DMS 273 treated with DMSO at 0.1 percent for 48 hours (cell line): ENCODE data around the gene PTGES.

ENCODE experiments used
- DNase-seq: peaks from one replicate; lab custom pipeline; 2025; lab: John Stamatoyannopoulos, UW

PTGES gene

DNA sequence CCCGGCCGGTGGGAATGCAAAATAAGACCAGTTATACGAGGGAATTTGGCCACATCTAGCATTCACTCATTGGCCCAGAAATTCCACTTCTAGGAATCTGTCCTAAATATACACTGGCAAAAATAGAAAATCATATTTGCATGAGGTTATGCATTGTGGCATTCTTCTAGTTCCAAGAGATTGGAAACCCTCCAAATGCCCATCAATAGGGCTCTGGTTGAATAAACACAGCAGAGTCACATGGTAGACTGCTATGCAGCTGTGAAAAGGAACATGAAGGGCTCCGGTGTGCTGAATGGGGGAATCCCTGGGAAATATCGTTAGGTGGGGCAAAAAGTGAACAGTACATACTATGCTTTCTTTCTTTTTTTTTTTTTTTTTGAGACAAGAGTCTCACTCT is 36.8 kb downstream of the PTGES start:
- no peak for DNase-seq

DNA sequence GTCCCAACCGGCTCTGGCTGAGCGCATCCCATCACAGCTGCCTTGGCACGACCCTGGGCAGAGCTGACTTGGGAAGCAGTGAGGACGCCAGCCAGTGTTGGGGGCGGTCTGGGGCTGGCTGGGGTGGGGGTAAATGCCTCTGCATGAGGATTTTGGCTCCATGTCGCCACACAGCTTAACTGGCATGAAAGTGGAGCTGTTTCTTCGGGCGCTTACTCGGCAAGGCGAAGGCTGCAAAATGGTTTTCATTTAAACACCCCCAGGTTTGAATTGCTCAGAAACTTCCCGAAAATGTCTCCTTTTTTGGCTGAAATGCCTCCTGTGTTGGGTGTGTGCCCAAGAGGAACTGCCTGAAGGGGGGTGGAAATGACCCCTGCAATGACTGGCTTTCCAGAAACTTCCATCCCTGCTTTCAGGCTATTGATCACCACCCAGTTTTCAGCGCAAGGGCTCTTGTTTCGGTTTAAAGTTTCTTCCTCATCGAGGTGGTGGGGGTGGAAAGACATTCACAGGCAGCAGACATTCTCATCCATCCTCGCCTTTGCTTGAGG is 38.3 kb downstream of the PTGES start:
- no peak for DNase-seq

DNA sequence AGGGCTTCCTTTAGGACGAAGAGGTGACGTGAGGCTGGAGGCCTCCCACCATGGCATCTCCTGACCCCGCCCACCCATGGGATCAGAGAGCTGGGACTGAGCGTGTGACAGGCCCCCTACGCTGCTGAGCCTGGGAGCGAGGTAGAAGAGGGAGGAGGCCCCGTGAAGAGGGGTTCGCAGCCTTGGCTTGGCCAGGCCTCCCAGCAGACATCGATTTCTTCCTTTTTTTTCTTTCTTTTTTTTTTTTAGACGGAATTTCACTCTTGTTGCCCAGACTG is 39.5 kb downstream of the PTGES start:
- no peak for DNase-seq

DNA sequence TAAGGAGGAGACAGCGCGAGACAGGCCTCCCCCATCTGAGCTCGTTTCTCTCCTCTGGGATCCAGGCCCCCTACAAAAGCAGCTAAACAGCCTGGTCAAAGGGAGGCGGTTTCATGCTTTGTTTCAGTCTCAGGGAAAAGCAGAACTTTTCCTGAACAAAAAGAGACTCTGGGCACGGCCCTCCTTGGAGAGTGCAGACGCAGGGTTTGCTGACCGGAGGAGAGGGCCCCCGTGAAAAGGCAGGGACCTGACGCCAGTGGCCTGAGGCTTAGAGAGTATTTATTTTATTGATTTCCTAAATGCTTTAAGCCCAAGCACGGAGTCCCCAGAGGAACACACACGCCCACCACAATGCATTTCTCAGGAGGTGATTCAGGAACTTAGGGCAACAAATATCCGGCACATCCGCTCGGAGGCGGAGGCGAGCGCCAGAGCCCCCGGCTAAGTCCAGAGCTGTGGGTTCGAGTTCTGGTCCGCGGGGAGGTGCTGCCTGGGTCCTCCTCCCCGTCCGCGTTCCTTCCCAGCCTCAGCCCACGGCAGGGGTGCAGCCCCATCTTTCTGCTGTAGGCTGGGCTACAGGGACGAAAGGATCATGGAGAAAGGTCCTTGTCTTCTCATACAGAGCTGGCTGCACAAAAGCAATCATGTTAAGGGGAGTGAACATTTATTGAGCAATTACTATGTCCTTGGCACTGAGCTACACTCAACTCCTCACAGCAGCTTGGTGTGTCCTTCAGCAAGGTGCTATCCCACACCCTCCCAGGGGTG is 40.0 kb downstream of the PTGES start:
- no peak for DNase-seq

DNA sequence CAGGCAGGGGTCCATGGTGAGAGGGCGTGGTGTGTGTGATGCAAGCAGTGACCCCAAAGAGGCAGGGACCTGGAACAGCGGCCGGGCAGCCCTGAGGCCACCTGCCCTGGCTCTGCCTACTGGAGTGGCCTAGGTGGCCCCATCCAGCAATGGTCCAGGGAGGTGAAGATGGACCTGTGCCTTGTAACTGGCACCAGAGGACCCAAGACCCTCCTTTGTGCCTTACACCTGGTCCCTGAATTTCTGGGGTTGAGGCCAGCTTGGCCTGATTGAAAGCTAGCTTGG is 42.7 kb downstream of the PTGES start:
- no peak for DNase-seq

DNA sequence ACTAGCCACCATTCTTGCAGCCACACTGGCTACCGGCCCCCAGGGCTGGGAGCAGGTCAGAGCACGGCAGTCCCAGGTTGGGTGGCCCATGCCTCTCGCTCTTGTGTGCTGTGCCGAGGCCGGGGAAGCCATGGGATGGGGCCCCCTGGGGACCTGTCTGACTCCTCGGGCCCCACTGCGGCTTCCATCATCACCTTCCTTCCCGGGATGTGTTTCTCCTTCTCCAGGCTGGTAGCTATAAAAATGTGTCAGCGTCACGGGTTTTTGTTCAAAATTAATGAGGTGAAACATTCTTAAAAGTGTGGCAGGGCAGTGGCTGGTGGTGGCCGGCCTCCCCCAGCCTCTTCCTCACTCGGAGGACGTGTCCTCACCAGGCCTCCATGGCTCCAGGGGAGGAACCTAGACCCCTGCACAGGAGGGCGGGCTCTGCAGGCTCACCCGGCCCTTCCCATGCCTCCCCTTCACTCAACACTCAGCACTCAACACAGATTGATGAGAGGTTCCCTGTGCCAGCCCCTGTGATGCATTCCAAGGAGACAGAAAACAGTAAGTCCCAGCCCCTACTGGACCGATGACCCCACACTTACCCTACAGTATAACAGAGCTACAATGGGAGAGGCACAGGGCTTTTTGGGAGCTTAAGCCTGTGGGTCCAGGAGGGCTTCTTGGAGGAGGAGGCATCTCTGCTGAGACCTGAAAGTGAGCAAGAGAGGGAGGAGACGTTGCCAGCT is 43.2 kb downstream of the PTGES start:
- DNase-seq, result no peak

DNA sequence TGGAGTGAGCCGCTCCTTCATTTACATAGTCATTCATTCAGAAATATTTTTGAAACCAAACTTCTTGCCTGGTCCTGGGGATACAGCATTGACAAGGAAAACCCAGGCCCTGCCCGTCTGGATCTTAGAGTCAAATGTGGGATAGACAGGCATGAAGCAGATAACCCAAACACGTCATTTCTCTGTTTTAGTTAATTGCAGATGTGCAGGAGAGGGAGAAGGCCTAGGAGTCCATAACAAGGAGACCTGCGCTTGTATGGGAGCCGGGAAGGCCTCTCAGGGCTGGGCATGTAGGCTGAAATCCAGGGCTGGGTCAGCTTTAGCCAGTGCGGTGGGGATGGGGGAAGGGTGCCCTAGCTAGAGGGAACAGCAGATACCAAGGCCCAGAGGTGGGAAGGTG is 44.0 kb downstream of the PTGES start:
- no peak for DNase-seq

DNA sequence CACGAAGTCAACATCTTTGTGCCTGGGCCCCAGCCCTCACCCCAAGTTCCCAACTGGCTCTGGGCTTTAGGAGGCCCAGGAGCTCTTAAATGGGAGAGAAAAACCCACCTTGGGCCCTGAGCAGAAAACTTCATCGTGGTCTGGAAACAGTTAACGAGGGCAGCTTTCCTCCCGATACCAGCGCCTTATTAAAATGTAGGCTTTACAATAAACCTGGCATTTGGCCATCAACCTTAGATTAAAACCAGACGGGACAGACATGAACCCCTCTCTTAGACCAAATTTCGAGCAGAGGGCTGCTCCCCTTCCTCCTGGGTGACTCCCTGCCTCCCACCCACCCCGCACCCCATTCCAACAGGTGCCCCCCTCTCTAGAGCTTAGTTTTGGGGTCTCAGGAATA is 48.0 kb downstream of the PTGES start:
- DNase-seq, result no peak

DNA sequence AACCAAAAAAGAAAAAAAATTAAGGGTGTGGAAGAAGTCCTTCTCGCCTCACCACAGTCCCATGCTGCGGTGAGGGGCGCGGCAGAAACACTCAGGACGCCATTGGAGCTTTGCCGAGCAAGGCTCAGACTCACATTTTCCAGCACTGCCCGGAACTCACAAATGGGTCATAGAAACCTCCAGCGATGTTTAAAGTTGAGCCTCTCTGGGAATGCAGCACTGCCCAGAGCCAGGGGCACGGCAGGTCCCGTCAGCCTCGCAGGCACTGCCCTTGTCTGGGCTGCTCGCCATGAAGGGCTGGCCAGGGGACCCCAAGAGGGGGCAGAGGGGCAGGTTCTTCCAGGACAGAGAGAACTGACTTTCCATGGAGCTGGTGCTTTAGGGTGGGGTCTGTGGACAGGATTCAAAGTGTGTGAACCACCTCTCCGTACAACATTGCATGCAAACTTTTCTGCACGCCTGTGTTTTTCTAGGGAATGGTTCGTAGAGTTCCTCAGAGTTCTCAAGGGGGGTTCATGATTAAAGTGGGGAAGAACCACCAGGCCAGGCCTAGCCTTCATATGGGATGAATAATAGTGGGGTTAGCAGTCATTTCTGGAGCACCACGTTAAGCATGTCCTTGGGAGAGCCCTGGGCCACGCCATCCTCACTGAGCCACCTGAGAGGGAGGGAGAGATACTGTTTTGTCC is 49.0 kb downstream of the PTGES start:
- no peak for DNase-seq

DNA sequence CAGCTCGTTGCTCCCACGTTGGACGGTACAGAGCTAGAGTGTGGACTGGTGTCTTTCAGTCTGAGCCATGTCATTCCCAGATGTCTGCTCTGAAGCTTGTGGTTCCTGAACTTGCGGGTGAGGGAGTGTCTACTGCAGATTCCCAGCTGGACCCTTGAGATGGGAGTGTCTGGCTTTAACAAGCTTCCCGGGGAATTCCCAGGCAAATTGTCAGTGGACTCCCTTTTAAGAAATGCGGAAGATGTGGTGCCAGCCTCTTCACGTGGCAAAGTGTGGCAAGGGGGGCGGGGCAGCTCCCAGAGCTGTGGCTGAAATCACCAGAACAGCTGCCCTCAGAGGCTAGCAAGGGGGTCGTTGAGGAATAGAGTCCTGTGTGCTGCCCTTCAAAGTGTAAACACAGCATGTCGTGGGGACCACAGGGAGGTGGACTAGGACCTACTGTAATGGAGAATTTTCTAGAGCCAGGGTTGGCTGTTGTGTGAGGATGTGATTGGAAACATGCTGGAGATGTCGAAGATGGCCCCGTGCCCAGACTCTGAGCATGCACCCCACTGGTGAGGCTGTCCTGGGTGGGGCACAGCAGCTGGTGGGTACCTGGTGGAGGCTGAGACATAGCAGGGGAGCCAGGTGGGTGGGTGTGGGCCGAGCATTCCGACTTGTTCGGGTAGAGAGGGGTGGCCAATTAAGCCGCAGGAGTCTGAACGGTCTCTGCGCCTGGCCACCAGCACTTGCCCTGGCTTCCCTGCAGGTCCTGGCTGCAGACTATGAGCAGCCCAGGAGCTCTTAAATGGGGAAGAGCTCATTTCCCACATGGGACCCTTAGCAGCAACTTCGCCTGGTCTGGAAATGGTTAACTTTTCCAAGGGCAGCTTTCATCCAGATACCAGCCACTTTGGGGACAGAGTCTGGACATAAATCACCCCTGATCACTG is 50.0 kb downstream of the PTGES start:
- DNase-seq, result no peak

DNA sequence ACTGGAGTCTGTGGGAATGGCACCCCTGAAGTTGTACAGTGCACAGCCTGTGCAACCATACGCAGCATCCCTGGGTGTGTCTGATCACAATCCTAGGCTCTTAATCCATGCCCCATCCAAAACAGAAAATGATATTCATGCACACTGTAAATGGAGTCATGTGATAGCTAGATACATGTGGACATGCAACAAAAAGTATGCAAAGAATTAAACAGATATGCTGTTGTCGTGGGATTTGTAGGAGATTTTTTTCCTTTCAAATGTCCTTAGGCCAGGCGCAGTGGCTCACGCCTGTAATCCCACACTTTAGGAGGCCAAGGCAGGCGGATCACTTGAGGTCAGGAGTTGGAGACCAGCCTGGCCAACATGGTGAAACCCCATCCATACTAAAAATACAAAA is 51.3 kb downstream of the PTGES start:
- no peak for DNase-seq

DNA sequence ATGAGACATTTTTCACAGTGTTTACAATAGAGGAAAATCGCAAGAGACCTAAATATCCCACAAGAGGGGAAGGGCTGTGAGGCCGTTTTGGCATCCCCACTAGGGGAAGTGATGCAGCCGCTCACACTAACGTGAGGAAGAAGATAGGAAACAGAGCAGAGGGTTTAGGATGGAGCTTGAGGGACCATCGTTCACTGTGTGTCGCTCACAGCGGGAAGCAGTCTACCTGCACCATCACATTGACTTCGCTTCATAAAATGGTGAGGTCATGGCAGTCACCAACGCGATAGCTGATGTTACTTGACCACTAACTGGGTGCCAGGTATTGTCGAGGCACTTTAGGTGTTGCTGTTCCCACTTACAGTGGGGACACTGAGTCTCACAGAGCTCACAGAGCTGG is 51.8 kb downstream of the PTGES start:
- no peak for DNase-seq

DNA sequence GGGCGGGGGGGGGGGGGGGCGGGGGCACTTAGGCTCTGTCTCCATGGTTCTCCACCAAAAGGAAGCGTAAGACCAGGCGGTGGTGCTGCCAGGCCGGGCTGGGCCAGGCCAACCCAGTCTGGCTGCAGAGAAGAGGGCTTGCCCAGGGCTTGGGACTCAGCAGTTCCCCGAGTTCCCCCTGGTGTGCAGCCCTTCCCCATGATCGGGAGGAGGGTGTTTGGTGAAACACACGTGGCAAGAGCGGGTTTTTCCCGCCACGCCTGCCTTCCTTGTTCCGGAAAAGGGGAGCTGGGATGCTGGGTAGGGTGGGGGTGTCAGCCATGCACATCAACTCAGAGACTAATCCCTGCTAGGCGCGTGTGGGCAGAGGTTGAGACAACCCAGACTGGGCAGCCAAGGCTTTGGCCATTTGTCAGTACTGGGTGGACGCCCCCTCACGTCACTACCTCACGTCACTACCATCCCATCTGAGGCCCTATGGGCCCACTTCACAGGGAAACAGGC is 54.5 kb downstream of the PTGES start:
- no peak for DNase-seq

DNA sequence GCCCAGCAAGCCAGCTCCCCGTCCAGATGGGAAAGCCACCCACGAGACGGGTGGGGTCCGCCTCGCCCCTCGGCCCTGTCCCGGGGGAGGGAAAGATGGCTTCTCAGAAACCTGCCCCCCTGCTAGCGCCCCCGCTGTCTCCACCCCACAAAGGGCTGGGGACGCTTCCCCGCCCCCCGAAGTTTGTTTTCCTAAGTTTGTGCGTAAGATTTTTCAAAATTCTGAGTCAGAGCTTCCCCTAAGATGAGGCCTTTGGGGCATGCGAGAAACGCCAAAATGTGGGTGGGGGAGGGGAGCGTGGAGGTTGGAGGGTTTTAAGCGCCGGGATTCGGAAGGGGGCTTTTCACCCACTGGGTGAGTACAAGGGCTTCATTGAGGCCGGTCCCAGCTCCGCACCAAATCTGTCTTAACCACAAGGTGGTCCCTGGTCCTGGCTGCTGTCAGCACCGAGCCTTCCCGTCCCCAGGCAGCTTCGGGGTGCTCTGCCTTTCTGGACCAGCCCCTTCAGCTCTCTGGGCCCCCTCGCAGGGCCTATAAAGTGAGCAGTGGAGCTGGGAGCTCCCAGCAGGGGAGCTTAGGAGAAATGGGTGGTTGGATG is 55.1 kb downstream of the PTGES start:
- no peak for DNase-seq

DNA sequence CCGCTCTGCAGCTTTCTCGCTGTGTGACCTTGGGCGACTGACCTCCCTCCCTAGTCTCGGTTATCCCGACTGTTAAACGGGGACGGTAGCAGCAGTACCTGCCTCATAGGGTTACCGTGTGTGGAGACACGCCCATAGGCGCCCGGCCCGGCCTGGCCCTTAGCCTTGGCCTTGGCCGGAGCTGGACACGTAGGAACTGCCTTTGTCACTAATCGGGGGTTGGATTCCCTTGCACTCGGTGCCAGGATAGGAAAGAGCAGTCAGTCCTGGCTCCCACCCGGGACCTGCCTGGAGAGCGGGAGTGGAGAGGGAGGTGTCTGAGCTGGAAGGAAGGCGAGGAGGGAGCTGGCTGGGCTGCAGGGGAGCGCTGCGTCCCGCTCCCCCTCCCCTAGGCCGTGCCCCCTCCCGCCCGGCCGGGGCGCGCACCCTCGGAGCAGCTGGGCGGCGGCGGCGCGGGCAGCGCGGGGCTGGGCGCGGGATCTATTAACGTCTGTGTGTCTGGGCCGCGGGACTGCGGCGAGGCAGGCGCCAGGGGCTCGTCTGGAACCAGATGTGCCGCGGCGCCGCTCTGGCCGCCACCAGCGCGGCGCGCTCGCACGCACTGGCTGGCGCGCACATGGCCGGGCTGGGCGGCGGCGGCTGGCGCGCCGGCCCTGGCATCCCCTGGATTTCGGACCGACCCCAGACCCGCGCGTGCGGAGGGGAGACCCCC is 55.7 kb downstream of the PTGES start:
- DNase-seq, result no peak

DNA sequence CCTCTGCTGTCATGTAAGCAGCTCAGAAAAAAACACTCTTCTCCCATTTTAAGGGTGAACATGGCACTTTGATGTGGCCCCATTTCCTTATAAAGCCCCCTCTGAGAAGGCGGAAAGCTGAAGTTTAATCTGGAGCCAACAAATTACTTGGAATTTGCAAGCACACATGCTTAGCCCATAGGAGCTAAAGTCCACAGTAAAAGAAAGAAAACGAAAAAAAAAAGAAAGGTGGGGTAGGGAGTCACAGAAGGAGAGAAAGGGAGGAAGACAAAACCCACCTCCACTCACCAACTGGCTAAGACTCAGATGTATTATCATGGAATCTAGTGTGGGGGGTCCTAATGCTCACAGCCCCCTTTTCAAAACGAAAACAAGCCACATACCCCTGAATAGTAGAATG is 57.0 kb downstream of the PTGES start:
- no peak for DNase-seq

DNA sequence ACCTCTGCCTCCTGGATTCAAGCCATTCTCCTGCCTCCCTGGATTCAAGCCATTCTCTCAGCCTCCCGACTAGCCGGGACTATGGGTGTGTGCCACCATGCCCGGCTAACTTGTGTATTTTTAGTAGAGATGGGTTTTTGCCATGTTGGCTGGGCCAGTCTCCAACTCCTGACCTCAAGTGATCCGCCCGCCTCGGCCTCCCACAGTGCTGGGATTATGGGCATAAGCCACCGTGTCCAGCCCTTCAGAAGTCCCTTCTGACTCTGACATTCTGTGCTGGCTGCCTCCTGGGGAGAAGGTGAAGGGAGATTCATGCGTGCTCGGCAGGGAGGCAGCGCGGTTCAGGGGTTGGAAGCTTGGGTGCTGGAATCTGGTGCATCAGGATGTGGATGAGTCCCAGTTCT is 58.6 kb downstream of the PTGES start:
- no peak for DNase-seq

DNA sequence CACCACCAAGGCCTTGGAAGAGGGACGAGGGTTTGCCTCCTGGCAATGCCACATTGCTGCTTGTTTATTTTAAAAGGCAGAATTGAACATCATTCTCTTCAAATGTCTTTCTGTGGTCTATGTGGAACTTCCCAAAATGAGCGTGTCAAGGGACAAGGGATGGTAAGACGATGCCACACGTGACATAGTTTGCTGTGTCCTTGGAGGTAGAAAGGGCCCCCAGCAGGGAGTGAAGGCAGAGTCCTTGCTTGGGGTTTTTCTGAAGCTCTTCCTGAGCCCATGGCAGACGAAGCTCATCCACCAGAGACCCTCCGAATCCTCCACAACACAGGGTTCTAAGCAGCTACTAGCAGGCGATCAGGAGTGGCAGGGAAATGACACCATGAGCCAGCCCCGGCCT is 59.1 kb downstream of the PTGES start:
- DNase-seq, result no peak

DNA sequence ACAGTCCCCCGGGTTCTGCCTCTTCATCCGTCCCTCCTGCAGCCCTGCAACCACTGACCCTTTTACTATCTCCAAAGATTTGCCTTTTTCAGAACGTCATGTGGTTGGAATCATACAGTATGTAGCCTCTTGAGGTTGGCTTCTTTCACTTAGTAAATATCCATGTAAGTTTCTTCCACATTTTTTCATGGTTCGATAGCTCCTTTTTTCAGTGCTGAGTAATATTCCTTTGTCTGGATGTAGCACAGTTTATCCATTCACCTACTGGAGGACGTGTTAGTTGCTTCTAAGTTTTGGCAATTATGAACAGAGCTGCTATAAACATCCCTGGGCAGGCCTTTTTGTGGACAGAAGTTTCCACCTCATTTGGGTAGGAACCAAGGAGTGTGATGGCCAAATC is 60.3 kb downstream of the PTGES start:
- DNase-seq, result no peak
